ENCODE measurements around the gene ZBTB7C.

DNA sequence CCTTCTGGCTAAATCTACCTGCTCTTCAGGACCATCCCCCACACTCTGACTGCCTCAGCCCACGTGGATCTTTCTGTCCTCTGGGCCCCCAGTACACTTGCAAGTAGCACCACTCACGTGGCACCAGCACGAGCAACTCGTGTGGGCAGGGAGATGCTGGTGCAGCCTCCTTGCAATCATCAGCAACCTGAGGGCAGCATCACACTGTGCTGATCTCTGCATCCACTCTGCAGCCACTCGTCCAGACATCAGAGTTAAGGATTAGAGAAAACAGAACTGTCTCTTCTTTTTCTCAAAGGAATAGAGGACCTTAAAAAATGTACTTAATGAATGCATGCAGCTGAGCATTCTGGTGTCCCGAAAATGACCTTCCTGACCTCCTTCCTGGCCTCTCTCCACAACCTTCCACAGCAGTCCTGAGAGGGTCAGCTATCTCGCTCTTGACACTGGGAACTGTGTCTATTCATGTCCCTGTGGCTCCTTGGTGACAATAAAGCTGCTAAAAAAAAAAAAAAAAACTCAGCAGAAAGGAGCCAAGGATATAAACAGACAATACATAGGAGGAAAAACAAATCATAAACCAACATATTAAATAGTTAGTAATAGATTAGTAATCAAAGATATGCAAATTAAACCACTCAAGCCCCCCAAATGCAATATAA is 145.9 kb downstream of the ZBTB7C start:
- TF ChIP-seq, protein P1, sequence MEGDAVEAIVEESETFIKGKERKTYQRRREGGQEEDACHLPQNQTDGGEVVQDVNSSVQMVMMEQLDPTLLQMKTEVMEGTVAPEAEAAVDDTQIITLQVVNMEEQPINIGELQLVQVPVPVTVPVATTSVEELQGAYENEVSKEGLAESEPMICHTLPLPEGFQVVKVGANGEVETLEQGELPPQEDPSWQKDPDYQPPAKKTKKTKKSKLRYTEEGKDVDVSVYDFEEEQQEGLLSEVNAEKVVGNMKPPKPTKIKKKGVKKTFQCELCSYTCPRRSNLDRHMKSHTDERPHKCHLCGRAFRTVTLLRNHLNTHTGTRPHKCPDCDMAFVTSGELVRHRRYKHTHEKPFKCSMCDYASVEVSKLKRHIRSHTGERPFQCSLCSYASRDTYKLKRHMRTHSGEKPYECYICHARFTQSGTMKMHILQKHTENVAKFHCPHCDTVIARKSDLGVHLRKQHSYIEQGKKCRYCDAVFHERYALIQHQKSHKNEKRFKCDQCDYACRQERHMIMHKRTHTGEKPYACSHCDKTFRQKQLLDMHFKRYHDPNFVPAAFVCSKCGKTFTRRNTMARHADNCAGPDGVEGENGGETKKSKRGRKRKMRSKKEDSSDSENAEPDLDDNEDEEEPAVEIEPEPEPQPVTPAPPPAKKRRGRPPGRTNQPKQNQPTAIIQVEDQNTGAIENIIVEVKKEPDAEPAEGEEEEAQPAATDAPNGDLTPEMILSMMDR (IDR thresholded peaks at IDR 0.05) = no peak
- no peak for TF ChIP-seq EZH2 (IDR thresholded peaks at IDR 0.05)
